NCI-H128 (cell line): ENCODE measurements around the gene JADE1.

Source experiments
- DNase-seq: peaks from one replicate; lab custom pipeline; 2025; ENCODE audit not compliant: unreplicated experiment; lab: John Stamatoyannopoulos, UW

JADE1 gene

GRCh38 chr4:128840711-128841318 is 31.3 kb downstream of the JADE1 start:
- DNase-seq, result no peak

- DNase-seq, result no peak
Observed at GRCh38 chr4:128841402-128841801, 31.9 kb downstream of the JADE1 start.

- DNase-seq, result no peak
Observed at GRCh38 chr4:128844931-128845330, 35.4 kb downstream of the JADE1 start.

GRCh38 chr4:128846063-128846462 is 36.6 kb downstream of the JADE1 start:
- peak; percentile 3 for DNase-seq

GRCh38 chr4:128847082-128847724 is 37.7 kb downstream of the JADE1 start:
- DNase-seq, result no peak

GRCh38 chr4:128848461-128848860 is 39.0 kb downstream of the JADE1 start:
- DNase-seq, result no peak

GRCh38 chr4:128850252-128850651 is 40.8 kb downstream of the JADE1 start:
- no peak for DNase-seq

GRCh38 chr4:128853741-128854140 is 44.2 kb downstream of the JADE1 start:
- no peak for DNase-seq

- no peak for DNase-seq
Observed at GRCh38 chr4:128854433-128854832, 44.9 kb downstream of the JADE1 start.

- no peak for DNase-seq
Observed at GRCh38 chr4:128855621-128856020, 46.1 kb downstream of the JADE1 start.

- no peak for DNase-seq
Observed at GRCh38 chr4:128856246-128856645, 46.7 kb downstream of the JADE1 start.

- DNase-seq, result no peak
Observed at GRCh38 chr4:128858879-128859671, 49.6 kb downstream of the JADE1 start.

GRCh38 chr4:128859887-128860677 is 50.6 kb downstream of the JADE1 start:
- no peak for DNase-seq

GRCh38 chr4:128861856-128862518 is 52.5 kb downstream of the JADE1 start:
- no peak for DNase-seq

- no peak for DNase-seq
Observed at GRCh38 chr4:128862608-128863311, 53.3 kb downstream of the JADE1 start.

- DNase-seq, result peak; percentile 5
Observed at GRCh38 chr4:128863312-128864075, 54.0 kb downstream of the JADE1 start.

GRCh38 chr4:128865132-128865531 is 55.6 kb downstream of the JADE1 start:
- DNase-seq, result no peak

- DNase-seq, result no peak
Observed at GRCh38 chr4:128866269-128866668, 56.8 kb downstream of the JADE1 start.

- DNase-seq, result no peak
Observed at GRCh38 chr4:128866691-128867090, 57.2 kb downstream of the JADE1 start.
